ENCODE results near the gene C19orf12. TPM values are rescaled to one million over a fixed set of nuclear protein-coding genes. Genes with fewer than 3 reads are reported as not detected.
A peak's percentile ranks its signal among the peaks of the same experiment; 100 is the strongest.

C19orf12 gene
- total and polyA plus RNA-seq, 7 donors, result 37.5 to 142 (median 65.4) TPM

GRCh38 chr19:29704562-29705558, 10.2 kb downstream of the C19orf12 start:
- no peak for ATAC-seq
- peaks cover 2 to 68% of the 10 kb centered on the region in 2 donors for H3K36me3 ChIP-seq (ENCODE audit: insufficient read depth in 1 of 2, low read depth in 1 of 2)

DNA sequence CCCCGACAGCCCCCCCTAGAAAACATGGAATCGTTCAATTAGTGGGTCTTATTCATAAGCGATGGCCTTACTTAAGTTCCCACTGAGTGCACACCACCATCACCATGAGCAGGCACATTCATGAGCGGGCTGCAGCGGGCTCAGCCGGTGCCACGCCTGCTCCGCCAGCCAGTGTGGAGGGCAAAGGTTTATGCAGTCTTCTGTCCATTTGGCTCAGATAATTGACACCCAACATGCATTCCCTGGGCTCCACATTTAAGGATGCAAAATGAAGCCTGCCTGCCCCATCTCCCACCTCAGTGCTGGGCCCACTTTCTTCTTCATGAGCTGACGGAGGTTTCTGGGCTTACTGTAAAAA, 12.1 kb downstream of the C19orf12 start:
- peak overlapping the region; percentile 65 for H3K27ac ChIP-seq
- H3K9me3 ChIP-seq, result no peaks in the 10 kb centered on the region
- no peaks in the 10 kb centered on the region for H3K27me3 ChIP-seq (ENCODE audit: insufficient read depth in 3 of 3, low read length in 2 of 3)
- peaks cover 2 to 66% of the 10 kb centered on the region in 2 donors for H3K36me3 ChIP-seq (ENCODE audit: insufficient read depth in 1 of 2, low read depth in 1 of 2)
- TF ChIP-seq, protein P1, sequence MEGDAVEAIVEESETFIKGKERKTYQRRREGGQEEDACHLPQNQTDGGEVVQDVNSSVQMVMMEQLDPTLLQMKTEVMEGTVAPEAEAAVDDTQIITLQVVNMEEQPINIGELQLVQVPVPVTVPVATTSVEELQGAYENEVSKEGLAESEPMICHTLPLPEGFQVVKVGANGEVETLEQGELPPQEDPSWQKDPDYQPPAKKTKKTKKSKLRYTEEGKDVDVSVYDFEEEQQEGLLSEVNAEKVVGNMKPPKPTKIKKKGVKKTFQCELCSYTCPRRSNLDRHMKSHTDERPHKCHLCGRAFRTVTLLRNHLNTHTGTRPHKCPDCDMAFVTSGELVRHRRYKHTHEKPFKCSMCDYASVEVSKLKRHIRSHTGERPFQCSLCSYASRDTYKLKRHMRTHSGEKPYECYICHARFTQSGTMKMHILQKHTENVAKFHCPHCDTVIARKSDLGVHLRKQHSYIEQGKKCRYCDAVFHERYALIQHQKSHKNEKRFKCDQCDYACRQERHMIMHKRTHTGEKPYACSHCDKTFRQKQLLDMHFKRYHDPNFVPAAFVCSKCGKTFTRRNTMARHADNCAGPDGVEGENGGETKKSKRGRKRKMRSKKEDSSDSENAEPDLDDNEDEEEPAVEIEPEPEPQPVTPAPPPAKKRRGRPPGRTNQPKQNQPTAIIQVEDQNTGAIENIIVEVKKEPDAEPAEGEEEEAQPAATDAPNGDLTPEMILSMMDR (IDR thresholded peaks at IDR 0.05), result no peak
- H3K4me3 ChIP-seq, result no peak overlapping the region
- WGBS, 3 donors, result 87 to 95% (median 92%) methylated on average over 9 of the region's 9 CpGs
- peaks cover 9% of the 10 kb centered on the region for H3K4me1 ChIP-seq
- intact Hi-C loops (cut with DNase I), result no loop called here
- DNase-seq, result no peak
- ATAC-seq, result no peak

More at GRCh38 chr19:29704562-29705558, 10.2 kb downstream of the C19orf12 start:
- H3K4me3 ChIP-seq, result no peak overlapping the region
- intact Hi-C loops (cut with DNase I), result no loop called here
- TF ChIP-seq, protein P1 (IDR thresholded peaks at IDR 0.05), result no peak
- H3K9me3 ChIP-seq, result no peaks in the 10 kb centered on the region
- no peak for DNase-seq
- peaks cover 25% of the 10 kb centered on the region for H3K4me1 ChIP-seq
- no peaks in the 10 kb centered on the region for H3K27me3 ChIP-seq (ENCODE audit: insufficient read depth in 3 of 3, low read length in 2 of 3)
- no peak overlapping the region for H3K27ac ChIP-seq
- WGBS, 3 donors, result 86 to 91% (median 88%) methylated on average over 14 of the region's 14 CpGs

- Histone ChIP-seq H3K9me3 (no peaks in the 10 kb centered on the region), H3K27ac (peak overlapping the region; percentile 65), H3K27me3 (ENCODE audit: insufficient read depth in 3 of 3, low read length in 2 of 3) (no peaks in the 10 kb centered on the region), H3K36me3 (ENCODE audit: insufficient read depth in 1 of 2, low read depth in 1 of 2) (peaks cover 2 to 61% of the 10 kb centered on the region in 2 donors), H3K4me3 (no peak overlapping the region), H3K4me1 (peaks cover 9% of the 10 kb centered on the region)
- TF ChIP-seq, protein P1 (IDR thresholded peaks at IDR 0.05), result no peak
- intact Hi-C loops (cut with DNase I), result no loop called here
- ATAC-seq (peak; percentile 65 to 80 (median 70)), DNase-seq (peak; percentile 28 to 61)
- WGBS, 3 donors, result 65 to 80% (median 66%) methylated on average over 30 of the region's 30 CpGs
Observed at GRCh38 chr19:29702161-29702962, 12.7 kb downstream of the C19orf12 start.

DNA sequence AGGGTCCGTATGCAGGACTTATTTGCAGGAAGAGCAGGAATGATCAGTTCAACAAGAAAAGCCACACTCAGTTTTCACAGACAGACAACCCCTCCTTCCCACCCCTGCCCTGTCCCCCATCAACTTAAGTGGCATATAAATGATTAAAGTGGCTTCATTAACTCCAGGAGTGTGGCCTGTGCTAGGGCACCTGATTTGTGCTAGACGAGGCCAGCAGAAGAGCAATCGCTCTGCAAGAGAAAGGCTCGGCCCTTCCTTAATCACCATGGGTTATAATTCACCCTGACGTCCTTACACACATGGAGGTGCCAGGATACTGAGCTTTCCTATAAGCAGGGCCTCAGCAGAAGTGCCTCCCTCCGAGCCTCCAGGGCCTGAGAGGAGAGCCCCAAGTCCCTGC, 14.6 kb downstream of the C19orf12 start:
- no peak for DNase-seq
- Histone ChIP-seq H3K27ac (no peak overlapping the region), H3K4me3 (no peak overlapping the region), H3K9me3 (no peaks in the 10 kb centered on the region), H3K27me3 (ENCODE audit: insufficient read depth in 3 of 3, low read length in 2 of 3) (no peaks in the 10 kb centered on the region), H3K4me1 (no peaks in the 10 kb centered on the region), H3K36me3 (ENCODE audit: insufficient read depth in 1 of 2, low read depth in 1 of 2) (peaks cover 2 to 44% of the 10 kb centered on the region in 2 donors)
- TF ChIP-seq, protein P1 (IDR thresholded peaks at IDR 0.05), result no peak
- ATAC-seq, result no peak
- intact Hi-C loops (cut with DNase I), result no loop called here
- 60 to 70% (median 62%) methylated on average over 6 of the region's 6 CpGs for WGBS, 3 donors

All from psoas muscle (tissue), 8 donors.